ENCODE results near the gene RAB36. TPM values are rescaled to one million over a fixed set of nuclear protein-coding genes. Genes with fewer than 3 reads are reported as not detected.
"Not testable (repeated sequence)": the region's sequence is repeated elsewhere in the genome, so short reads cannot be mapped to it uniquely, and the experiment has no call there.

The RAB36 gene
- total and polyA plus RNA-seq, 4 donors: 0.22 to 0.56 (median 0.37) TPM

- no peaks in the 10 kb centered on the region for H3K9me3 ChIP-seq (ENCODE audit: control insufficient read depth in 4 of 4, low read length in 3 of 4)
- H3K4me1 ChIP-seq (ENCODE audit: control insufficient read depth in 4 of 4, insufficient read depth in 4 of 4, low read length in 3 of 4): no peaks in the 10 kb centered on the region
- no peaks in the 10 kb centered on the region for H3K27me3 ChIP-seq (ENCODE audit: control insufficient read depth in 4 of 4, insufficient read depth in 4 of 4, low read length in 3 of 4)
- H3K27ac ChIP-seq (ENCODE audit: low read depth in 1 of 2, low read length in 2 of 2): no peak overlapping the region
- no peak overlapping the region for H3K4me3 ChIP-seq (ENCODE audit: low read depth in 1 of 3, low read length in 3 of 3)
- 92% methylated on average over 10 of the region's 10 CpGs for WGBS
- no peak for DNase-seq (ENCODE audit: low spot score)
- no peak overlapping the region for H3K9ac ChIP-seq (ENCODE audit: low read depth in 1 of 2, low read length in 2 of 2)
- TF ChIP-seq CTCF (IDR thresholded peaks at IDR 0.05; ENCODE audit: low read depth, low read length, missing input control) (no peak), HNF4G (IDR thresholded peaks at IDR 0.05) (no peak), MAX (IDR thresholded peaks at IDR 0.05) (no peak), FOXA1 (IDR thresholded peaks at IDR 0.05) (no peak), ZBTB33 (IDR thresholded peaks at IDR 0.05) (no peak), RXRA (IDR thresholded peaks at IDR 0.05) (no peak), JUND (IDR thresholded peaks at IDR 0.05) (no peak)
- H3K36me3 ChIP-seq (ENCODE audit: control insufficient read depth in 4 of 4, insufficient read depth in 3 of 4, low read depth in 1 of 4, low read length in 3 of 4): no peaks in the 10 kb centered on the region
Measured at GRCh38 chr22:23133922-23134321, 11.4 kb upstream of the RAB36 start.

- not testable (repeated sequence) for H3K9ac ChIP-seq (ENCODE audit: low read depth in 1 of 2, low read length in 2 of 2); H3K4me1 ChIP-seq (ENCODE audit: control insufficient read depth in 4 of 4, insufficient read depth in 4 of 4, low read length in 3 of 4); H3K27me3 ChIP-seq (ENCODE audit: control insufficient read depth in 4 of 4, insufficient read depth in 4 of 4, low read length in 3 of 4); H3K36me3 ChIP-seq (ENCODE audit: control insufficient read depth in 4 of 4, insufficient read depth in 3 of 4, low read depth in 1 of 4, low read length in 3 of 4); DNase-seq (ENCODE audit: low spot score); H3K9me3 ChIP-seq (ENCODE audit: control insufficient read depth in 4 of 4, low read length in 3 of 4); H3K4me3 ChIP-seq (ENCODE audit: low read depth in 1 of 3, low read length in 3 of 3); H3K27ac ChIP-seq (ENCODE audit: low read depth in 1 of 2, low read length in 2 of 2)
- WGBS: 85% methylated on average over 4 of the region's 4 CpGs
Measured at GRCh38 chr22:23136991-23137390, 8.3 kb upstream of the RAB36 start.

GRCh38 chr22:23137468-23137867 is 7.8 kb upstream of the RAB36 start:
- Histone ChIP-seq H3K27me3 (ENCODE audit: control insufficient read depth in 4 of 4, insufficient read depth in 4 of 4, low read length in 3 of 4) (no peaks in the 10 kb centered on the region), H3K4me3 (ENCODE audit: low read depth in 1 of 3, low read length in 3 of 3) (no peak overlapping the region), H3K4me1 (ENCODE audit: control insufficient read depth in 4 of 4, insufficient read depth in 4 of 4, low read length in 3 of 4) (peaks cover 3 to 9% (median 4%) of the 10 kb centered on the region in 4 donors), H3K36me3 (ENCODE audit: control insufficient read depth in 4 of 4, insufficient read depth in 3 of 4, low read depth in 1 of 4, low read length in 3 of 4) (no peaks in the 10 kb centered on the region), H3K9ac (ENCODE audit: low read depth in 1 of 2, low read length in 2 of 2) (no peak overlapping the region), H3K9me3 (ENCODE audit: control insufficient read depth in 4 of 4, low read length in 3 of 4) (no peaks in the 10 kb centered on the region), H3K27ac (ENCODE audit: low read depth in 1 of 2, low read length in 2 of 2) (no peak overlapping the region)
- 73% methylated on average over 3 of the region's 3 CpGs for WGBS
- DNase-seq (ENCODE audit: low spot score): no peak
- no peak for TF ChIP-seq ATF3 (IDR thresholded peaks at IDR 0.05)
- no peak for TF ChIP-seq SP1 (IDR thresholded peaks at IDR 0.05)
- TF ChIP-seq NR2F2 (IDR thresholded peaks at IDR 0.05): no peak
- TF ChIP-seq REST (IDR thresholded peaks at IDR 0.05): no peak
- no peak for TF ChIP-seq YY1 (IDR thresholded peaks at IDR 0.05)
- no peak for TF ChIP-seq RAD21 (IDR thresholded peaks at IDR 0.05)
- no peak for TF ChIP-seq EGR1 (IDR thresholded peaks at IDR 0.05; ENCODE audit: low read depth in 2 of 2)
- no peak for TF ChIP-seq HNF4A (conservative IDR thresholded peaks at IDR 0.05)
- TF ChIP-seq FOXA2 (IDR thresholded peaks at IDR 0.05): no peak
- TF ChIP-seq FOXA1 (IDR thresholded peaks at IDR 0.05): no peak
- TF ChIP-seq ZBTB33 (IDR thresholded peaks at IDR 0.05): no peak
- no peak for TF ChIP-seq HNF4G (IDR thresholded peaks at IDR 0.05)
- no peak for TF ChIP-seq GABPA (IDR thresholded peaks at IDR 0.05 in 1 of 2, conservative IDR thresholded peaks at IDR 0.05 in 1 of 2)
- TF ChIP-seq JUND (IDR thresholded peaks at IDR 0.05): no peak

Measured in liver (tissue), 9 donors.